ENCODE measurements around the gene KIF16B. TPM values are rescaled to one million over a fixed set of nuclear protein-coding genes. Genes with fewer than 3 reads are reported as not detected.

Gene KIF16B
- total RNA-seq, 1 experiment from 2014 or later: 7.0 TPM

DNA sequence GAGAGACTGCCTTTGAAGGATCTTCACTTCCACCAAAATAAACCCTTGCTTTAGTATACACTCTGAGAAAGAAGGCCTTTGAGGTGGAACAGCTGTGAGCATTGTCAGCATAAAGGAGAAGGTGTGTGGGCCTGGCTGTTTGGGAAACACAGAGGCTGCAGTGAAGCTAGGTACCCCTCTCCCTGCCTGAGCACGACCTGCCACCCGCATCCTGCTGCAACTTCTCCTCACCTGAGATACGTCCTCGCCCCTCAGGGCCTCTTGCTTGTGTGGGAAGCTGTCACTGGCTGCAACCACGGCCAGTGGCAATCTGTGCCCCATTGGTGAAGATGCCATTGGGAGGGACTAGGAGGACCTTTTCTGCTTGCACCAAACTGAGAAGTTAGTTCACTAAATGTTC, 307.9 kb downstream of the KIF16B start:
- ChIA-PET RAD21 (ENCODE audit: low non-redundant PET in 1 of 2, low total read pairs in 2 of 2, uncharacterized antibody in 2 of 2, unreplicated experiment in 2 of 2) (no interaction called here), POLR2A (no interaction called here), CTCF (no interaction called here)
- H2AFZ ChIP-seq (ENCODE audit: low read depth, low read length, poor library complexity, severe bottlenecking): no peak overlapping the region
- no peaks in the 10 kb centered on the region for H3K36me3 ChIP-seq (ENCODE audit: control insufficient read depth in 1 of 2, insufficient read depth in 2 of 2, low read length in 2 of 2)
- no peak for TF ChIP-seq SIN3A (IDR thresholded peaks at IDR 0.05; ENCODE audit: low read depth)
- no peak for TF ChIP-seq POLR2AphosphoS5 (IDR thresholded peaks at IDR 0.05; ENCODE audit: low read depth, low read length)
- H3K9me3 ChIP-seq (ENCODE audit: control insufficient read depth in 1 of 2, insufficient read depth in 1 of 2, low read depth in 1 of 2, low read length in 2 of 2): no peaks in the 10 kb centered on the region
- DNase-seq (ENCODE audit: low read depth, low spot score) (no peak), ATAC-seq (no peak)
- BruUV-seq (replicated peaks): no TSS peak
- H3K4me3 ChIP-seq (replicated peaks in 1 of 2; ENCODE audit: low read depth in 1 of 2, low read length in 2 of 2): no peak overlapping the region
- intact Hi-C loops (cut with micrococcal nuclease): loop anchor here (10.0 kb wide), 1 partner anchor 159 kb away; no protein-coding TSS in a partner anchor
- no peak overlapping the region for H3K4me2 ChIP-seq (ENCODE audit: low read length)
- H3K79me2 ChIP-seq (ENCODE audit: insufficient read depth, low read length): no peaks in the 10 kb centered on the region
- H4K20me1 ChIP-seq (ENCODE audit: insufficient read depth): no peaks in the 10 kb centered on the region
- no peak overlapping the region for H3K27ac ChIP-seq (ENCODE audit: low read depth, low read length)
- no peak overlapping the region for H3K9ac ChIP-seq (ENCODE audit: low read length)
- peaks cover 6% of the 10 kb centered on the region; the same call in 1 of the 2 replicates for H3K27me3 ChIP-seq (ENCODE audit: insufficient read depth, low read length)
- no peaks in the 10 kb centered on the region for H3K4me1 ChIP-seq (ENCODE audit: control insufficient read depth in 1 of 2, insufficient read depth in 2 of 2, low read length in 2 of 2)
- H3K9me2 ChIP-seq (ENCODE audit: insufficient read depth): no peaks in the 10 kb centered on the region

DNA sequence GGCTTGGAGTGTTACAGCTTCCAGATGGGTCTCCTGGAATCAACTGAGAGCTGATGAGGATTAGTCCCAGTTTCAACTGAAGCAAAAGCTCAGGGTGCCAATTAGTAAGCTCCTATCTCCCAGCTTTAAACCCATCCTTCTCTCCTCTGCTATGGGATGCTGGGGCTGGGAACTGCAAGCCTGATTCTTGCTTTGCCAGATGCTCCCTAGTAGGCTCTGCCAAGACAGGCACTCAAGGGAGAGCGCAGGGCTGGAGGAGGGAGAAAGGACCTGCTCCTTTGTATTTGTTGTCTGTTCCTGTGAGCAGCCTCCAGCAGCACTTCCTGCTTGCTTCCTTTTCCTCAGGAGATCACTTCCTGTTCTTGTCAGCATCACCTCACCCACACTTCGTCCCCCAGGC, 309.7 kb downstream of the KIF16B start:
- no TSS peak for BruUV-seq (replicated peaks)
- no peak for TF ChIP-seq POLR2A (IDR thresholded peaks at IDR 0.05; ENCODE audit: borderline replicate concordance, extremely low read depth, insufficient read depth, insufficient read length)
- TF ChIP-seq EGR1 (IDR thresholded peaks at IDR 0.05; ENCODE audit: low read depth): no peak
- no peak for TF ChIP-seq ZNF274 (IDR thresholded peaks at IDR 0.05; ENCODE audit: low read depth, low read length)
- TF ChIP-seq, protein P1, sequence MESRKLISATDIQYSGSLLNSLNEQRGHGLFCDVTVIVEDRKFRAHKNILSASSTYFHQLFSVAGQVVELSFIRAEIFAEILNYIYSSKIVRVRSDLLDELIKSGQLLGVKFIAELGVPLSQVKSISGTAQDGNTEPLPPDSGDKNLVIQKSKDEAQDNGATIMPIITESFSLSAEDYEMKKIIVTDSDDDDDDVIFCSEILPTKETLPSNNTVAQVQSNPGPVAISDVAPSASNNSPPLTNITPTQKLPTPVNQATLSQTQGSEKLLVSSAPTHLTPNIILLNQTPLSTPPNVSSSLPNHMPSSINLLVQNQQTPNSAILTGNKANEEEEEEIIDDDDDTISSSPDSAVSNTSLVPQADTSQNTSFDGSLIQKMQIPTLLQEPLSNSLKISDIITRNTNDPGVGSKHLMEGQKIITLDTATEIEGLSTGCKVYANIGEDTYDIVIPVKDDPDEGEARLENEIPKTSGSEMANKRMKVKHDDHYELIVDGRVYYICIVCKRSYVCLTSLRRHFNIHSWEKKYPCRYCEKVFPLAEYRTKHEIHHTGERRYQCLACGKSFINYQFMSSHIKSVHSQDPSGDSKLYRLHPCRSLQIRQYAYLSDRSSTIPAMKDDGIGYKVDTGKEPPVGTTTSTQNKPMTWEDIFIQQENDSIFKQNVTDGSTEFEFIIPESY (IDR thresholded peaks at IDR 0.05; ENCODE audit: extremely low read depth, insufficient replicate concordance, low read length): no peak
- TF ChIP-seq, protein P2, sequence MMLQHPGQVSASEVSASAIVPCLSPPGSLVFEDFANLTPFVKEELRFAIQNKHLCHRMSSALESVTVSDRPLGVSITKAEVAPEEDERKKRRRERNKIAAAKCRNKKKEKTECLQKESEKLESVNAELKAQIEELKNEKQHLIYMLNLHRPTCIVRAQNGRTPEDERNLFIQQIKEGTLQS (IDR thresholded peaks at IDR 0.05): no peak
- TF ChIP-seq, protein P3, sequence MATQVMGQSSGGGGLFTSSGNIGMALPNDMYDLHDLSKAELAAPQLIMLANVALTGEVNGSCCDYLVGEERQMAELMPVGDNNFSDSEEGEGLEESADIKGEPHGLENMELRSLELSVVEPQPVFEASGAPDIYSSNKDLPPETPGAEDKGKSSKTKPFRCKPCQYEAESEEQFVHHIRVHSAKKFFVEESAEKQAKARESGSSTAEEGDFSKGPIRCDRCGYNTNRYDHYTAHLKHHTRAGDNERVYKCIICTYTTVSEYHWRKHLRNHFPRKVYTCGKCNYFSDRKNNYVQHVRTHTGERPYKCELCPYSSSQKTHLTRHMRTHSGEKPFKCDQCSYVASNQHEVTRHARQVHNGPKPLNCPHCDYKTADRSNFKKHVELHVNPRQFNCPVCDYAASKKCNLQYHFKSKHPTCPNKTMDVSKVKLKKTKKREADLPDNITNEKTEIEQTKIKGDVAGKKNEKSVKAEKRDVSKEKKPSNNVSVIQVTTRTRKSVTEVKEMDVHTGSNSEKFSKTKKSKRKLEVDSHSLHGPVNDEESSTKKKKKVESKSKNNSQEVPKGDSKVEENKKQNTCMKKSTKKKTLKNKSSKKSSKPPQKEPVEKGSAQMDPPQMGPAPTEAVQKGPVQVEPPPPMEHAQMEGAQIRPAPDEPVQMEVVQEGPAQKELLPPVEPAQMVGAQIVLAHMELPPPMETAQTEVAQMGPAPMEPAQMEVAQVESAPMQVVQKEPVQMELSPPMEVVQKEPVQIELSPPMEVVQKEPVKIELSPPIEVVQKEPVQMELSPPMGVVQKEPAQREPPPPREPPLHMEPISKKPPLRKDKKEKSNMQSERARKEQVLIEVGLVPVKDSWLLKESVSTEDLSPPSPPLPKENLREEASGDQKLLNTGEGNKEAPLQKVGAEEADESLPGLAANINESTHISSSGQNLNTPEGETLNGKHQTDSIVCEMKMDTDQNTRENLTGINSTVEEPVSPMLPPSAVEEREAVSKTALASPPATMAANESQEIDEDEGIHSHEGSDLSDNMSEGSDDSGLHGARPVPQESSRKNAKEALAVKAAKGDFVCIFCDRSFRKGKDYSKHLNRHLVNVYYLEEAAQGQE (IDR thresholded peaks at IDR 0.05; ENCODE audit: low read depth): no peak
- no peak for TF ChIP-seq EZH2phosphoT487 (IDR thresholded peaks at IDR 0.05; ENCODE audit: borderline replicate concordance)
- no peak for TF ChIP-seq YY1 (IDR thresholded peaks at IDR 0.05; ENCODE audit: extremely low read depth, insufficient replicate concordance, low read depth, low read length)
- TF ChIP-seq TCF7L2 (IDR thresholded peaks at IDR 0.05; ENCODE audit: borderline replicate concordance, extremely low read depth, insufficient read depth, insufficient read length): no peak
- no peak for TF ChIP-seq ELF1 (IDR thresholded peaks at IDR 0.05; ENCODE audit: borderline replicate concordance, low read depth)

More for the DNA sequence above, 309.7 kb downstream of the KIF16B start:
- H3K9me3 ChIP-seq (ENCODE audit: control insufficient read depth in 1 of 2, insufficient read depth in 1 of 2, low read depth in 1 of 2, low read length in 2 of 2): no peaks in the 10 kb centered on the region
- no peaks in the 10 kb centered on the region for H3K36me3 ChIP-seq (ENCODE audit: control insufficient read depth in 1 of 2, insufficient read depth in 2 of 2, low read length in 2 of 2)
- no peak overlapping the region for H3K4me2 ChIP-seq (ENCODE audit: low read length)
- POLR2A ChIA-PET: no interaction called here
- H3K27ac ChIP-seq (ENCODE audit: low read depth, low read length): no peak overlapping the region
- intact Hi-C loops (cut with micrococcal nuclease): loop anchor here (10.0 kb wide), 1 partner anchor 161 kb away; no protein-coding TSS in a partner anchor
- no peaks in the 10 kb centered on the region for H3K79me2 ChIP-seq (ENCODE audit: insufficient read depth, low read length)
- CTCF ChIA-PET: no interaction called here
- ATAC-seq: no peak
- H3K9me2 ChIP-seq (ENCODE audit: insufficient read depth): no peaks in the 10 kb centered on the region
- H3K9ac ChIP-seq (ENCODE audit: low read length): no peak overlapping the region
- H3K4me1 ChIP-seq (ENCODE audit: control insufficient read depth in 1 of 2, insufficient read depth in 2 of 2, low read length in 2 of 2): no peaks in the 10 kb centered on the region
- peaks cover 6% of the 10 kb centered on the region; the same call in 1 of the 2 replicates for H3K27me3 ChIP-seq (ENCODE audit: insufficient read depth, low read length)
- DNase-seq (ENCODE audit: low read depth, low spot score): no peak
- H3K4me3 ChIP-seq (replicated peaks in 1 of 2; ENCODE audit: low read depth in 1 of 2, low read length in 2 of 2): no peak overlapping the region
- H2AFZ ChIP-seq (ENCODE audit: low read depth, low read length, poor library complexity, severe bottlenecking): no peak overlapping the region
- no peaks in the 10 kb centered on the region for H4K20me1 ChIP-seq (ENCODE audit: insufficient read depth)
- RAD21 ChIA-PET (ENCODE audit: low non-redundant PET in 1 of 2, low total read pairs in 2 of 2, uncharacterized antibody in 2 of 2, unreplicated experiment in 2 of 2): no interaction called here
